ENCODE results near the gene KIAA0319L.

KIAA0319L gene

GRCh38 chr1:35535243-35535642 is 22.0 kb downstream of the KIAA0319L start:
- no peak for DNase-seq

GRCh38 chr1:35533586-35533985 is 23.6 kb downstream of the KIAA0319L start:
- DNase-seq = peak; percentile 26

DNA sequence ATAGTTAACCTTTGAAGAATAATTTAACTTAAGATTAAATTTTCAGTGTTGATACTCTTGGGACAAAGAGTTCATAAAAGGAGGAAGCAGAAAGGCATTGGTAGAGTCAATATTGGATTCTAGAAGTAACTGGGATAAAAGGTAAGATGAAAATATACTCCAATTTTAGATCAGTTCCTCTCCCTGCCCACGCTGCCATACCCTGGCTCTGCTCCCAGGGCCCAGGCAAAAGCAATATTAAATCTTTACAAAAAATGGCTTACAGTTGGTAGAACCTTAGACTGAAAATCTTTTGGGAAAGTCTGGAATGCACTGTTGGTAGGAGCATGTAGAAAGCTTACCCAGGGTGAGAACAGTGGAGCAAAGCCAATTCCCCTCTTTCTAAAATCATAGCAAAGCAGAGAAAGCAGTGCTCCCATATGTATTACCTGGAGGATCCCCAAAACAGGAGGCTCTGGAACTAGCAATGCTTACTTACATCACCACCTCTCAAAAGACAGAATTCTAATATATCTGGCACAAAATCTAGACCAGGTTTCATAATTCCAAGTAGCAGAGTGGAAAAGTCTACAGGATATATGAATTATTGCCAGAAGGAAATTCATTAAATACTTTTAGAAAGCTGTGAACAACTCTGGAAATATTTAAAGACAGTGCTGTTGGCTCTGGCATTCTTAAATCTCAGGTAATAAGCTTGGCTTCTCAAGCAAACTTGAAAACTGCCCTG is 24.5 kb downstream of the KIAA0319L start:
- DNase-seq = no peak

- no peak for DNase-seq
Measured at GRCh38 chr1:35531368-35531767, 25.8 kb downstream of the KIAA0319L start.

- no peak for DNase-seq
Measured at GRCh38 chr1:35530946-35531345, 26.3 kb downstream of the KIAA0319L start.

GRCh38 chr1:35530168-35530567 is 27.0 kb downstream of the KIAA0319L start:
- no peak for DNase-seq

DNA sequence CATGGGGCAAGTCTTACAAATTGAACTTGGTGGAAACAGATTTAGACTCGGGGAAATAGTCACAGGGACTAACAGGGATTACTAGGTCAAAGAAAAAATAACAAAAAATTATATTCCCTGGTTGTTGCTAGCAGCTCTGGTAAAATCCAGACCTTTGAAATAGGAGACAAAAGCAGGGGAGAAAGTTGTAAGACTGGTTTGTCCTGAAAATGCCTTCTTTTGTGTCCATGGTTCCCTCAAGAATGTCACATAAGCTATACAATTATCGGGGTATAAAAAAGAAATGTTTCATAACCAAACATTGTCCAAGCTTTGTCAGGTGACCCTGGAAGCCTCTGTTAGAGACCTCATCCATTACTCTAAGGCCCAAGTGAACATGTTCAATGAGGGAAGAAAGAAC is 33.1 kb downstream of the KIAA0319L start:
- DNase-seq = no peak

- no peak for DNase-seq
Measured at GRCh38 chr1:35519432-35519831, 37.8 kb downstream of the KIAA0319L start.

GRCh38 chr1:35518183-35518582 is 39.0 kb downstream of the KIAA0319L start:
- no peak for DNase-seq

DNA sequence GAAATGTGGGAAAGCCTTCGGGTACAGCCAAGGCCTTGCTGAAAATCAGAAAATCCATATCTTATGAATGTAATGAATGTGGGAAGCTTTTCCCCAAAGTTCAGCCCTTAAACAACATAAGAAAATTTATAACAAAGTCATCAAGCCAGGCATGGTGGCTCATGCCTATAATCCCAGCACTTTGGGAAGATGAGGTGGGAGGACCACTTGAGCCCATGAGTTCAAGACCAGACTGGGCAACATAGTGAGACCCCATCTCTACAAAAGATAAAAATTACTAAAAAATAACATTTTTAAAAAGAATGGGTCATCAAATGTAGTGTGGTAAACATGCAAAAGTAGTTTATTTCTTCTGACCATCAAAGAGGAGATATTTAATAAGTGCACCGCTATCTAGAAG is 45.9 kb downstream of the KIAA0319L start:
- DNase-seq = no peak

DNA sequence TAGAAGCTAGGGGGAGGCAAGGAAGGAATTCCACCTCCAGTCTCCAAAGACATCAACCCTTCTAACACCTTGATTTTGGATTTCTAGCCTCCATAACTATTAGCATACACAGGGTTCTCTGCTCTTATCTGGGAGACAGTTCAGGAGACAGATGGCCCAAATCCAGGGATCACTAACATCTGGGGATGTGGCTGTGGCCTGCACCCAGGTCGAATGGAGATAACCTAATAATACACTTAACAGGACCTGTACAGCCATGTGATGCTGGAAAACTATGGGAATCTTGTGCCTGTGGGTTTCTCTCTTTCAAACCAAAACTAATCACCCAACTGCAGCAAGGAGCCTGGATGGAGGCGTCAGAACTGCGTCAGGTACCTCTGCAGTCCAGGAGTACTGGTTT is 47.6 kb downstream of the KIAA0319L start:
- DNase-seq = no peak

- DNase-seq = no peak
Measured at GRCh38 chr1:35507947-35508346, 49.3 kb downstream of the KIAA0319L start.

- no peak for DNase-seq
Measured at GRCh38 chr1:35506960-35507912, 50.0 kb downstream of the KIAA0319L start.

DNA sequence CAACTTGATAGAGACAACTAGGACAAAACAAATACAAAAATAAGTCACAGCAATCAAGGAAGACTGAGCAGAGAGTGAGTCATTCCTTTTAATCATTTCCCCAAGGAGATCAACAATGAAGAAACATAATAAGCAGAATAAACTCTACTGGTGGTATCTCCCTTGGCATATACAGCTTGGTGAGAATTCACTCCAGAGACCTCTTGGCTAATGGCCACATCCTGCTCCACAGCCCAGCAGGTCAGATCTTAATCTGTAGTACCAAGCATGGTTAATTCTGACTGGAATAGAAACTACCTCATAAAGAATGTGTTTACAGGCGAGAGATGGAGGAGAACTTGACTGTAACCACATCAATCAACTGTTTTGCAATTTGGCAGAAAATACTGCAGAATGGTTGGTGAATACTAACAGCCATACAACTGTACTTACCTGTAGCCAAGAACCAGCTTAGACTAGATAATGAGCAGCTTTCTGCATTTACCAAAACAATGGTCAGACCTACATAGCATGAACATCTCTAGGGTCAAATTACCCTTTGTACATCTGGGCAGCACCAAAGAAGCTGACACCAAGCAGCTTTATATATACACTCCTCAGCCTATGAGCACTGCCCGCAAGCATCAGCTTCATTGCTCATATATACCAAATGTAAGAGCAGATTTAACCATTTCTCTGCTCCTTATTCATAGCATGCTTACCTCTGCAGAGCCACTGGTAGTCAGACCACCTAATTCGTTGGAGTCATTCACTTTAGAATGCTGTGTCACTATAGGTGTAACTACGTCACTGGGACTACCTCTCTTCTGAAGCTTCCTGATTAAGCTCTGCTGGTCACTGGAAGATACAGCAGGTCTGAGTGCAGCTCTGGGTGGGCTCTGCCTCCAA is 51.0 kb downstream of the KIAA0319L start:
- DNase-seq = no peak

- no peak for DNase-seq
Measured at GRCh38 chr1:35502242-35502641, 55.0 kb downstream of the KIAA0319L start.

GRCh38 chr1:35500439-35500838 is 56.8 kb downstream of the KIAA0319L start:
- no peak for DNase-seq

GRCh38 chr1:35499652-35500176 is 57.5 kb downstream of the KIAA0319L start:
- no peak for DNase-seq

DNA sequence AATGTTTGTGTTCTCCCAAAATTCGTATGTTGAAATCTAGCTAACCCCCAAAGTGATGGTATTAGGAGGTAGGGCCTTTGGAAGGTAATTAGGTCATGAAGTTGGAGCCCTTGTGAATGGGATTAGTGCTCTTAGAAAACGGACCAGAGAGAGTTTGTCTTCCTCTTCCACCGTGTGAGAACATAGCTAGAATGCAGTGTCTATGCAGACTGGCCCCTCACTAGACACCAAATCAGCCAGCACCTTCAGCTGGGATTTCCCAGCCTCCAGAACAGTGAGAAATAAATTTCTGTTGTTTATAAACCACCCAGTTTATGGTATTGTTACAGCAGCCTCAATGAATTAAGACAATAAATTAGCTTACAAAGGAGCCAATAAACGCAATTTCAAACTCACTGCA is 58.0 kb downstream of the KIAA0319L start:
- DNase-seq = no peak

DNA sequence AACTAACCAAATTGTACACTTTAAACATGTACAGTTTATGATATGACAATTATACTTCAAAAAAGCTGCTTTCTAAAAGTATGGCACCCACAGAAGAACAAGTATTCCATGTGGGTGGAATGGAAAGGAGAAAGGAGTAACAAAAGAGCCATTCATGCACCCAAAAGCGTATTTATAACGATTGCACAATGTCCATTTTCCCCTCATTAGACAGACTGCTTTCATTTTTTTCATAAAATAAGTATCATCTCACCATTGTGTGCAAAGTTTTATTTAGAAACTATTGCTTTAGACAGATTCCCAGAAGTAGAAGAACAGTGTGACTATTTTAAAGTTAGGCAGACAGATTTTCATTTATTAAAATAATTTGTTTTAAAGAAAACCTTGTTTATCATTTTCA is 59.6 kb downstream of the KIAA0319L start:
- no peak for DNase-seq

DNA sequence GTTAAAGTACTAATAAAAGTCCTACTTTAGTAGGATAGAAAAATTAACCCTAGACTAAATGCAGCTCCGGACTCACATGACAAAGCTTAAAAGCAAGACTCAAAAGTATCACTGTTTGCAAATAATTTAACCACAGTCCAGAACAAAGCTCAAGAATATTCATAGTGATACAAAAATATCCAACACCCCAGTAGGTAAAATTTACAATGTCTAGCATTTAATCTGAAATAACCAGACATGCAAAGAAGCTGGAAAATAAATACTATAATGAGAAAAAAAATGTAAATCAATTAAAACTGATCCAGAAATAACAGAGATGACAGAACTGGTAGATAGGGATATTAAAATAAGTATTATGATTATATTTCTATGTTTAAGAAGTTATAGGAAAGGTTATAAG is 67.0 kb downstream of the KIAA0319L start:
- DNase-seq = no peak

GRCh38 chr1:35488336-35488735 is 68.9 kb downstream of the KIAA0319L start:
- no peak for DNase-seq

- DNase-seq = no peak
Measured at GRCh38 chr1:35486858-35487408, 70.3 kb downstream of the KIAA0319L start.

DNA sequence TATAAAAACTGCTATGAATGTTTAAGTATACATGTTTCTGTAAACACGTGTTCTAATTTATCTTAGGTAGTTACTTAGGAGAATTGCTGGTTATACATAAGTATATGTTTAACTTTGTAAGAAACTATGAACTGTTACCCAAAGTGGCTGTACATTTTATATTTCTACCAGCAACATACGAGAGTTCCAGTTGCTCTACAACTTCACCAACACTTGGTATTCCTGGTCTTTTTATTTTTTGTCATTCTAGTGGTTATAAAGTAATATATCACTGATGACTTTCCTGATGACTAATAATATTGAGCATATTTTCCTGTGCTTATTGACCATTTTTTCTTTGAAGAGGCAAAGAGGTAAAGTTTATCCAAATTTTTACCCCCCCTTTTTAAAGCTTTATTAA is 76.0 kb downstream of the KIAA0319L start:
- DNase-seq = no peak

Data from NCI-H146 (cell line).